Uterus (tissue), 4 donors: ENCODE data around the gene UXS1. TPM values are rescaled to one million over a fixed set of nuclear protein-coding genes. Genes with fewer than 3 reads are reported as not detected.

ENCODE experiments used
- DNase-seq, 2 donors: peaks; one replicate each; pipeline ENCODE4 v3.0.0-alpha.2; 2019 to 2020
- H3K27ac ChIP-seq, 2 donors: fragments of 200-600 bp; sonication (generic); 1 replicate in 1 of 2; 2 replicates in 1 of 2; pipeline ENCODE4 v1.5.1; 2016 to 2018
- H3K27me3 ChIP-seq, 2 donors: fragments of 200-600 bp; sonication (generic); one replicate each; pipeline ENCODE4 v1.5.1; 2018 to 2019; ENCODE audit warnings: control low read depth in 1 of 2
- H3K36me3 ChIP-seq, 2 donors: fragments of 200-600 bp; sonication (generic); one replicate each; pipeline ENCODE4 v1.5.1; 2019; ENCODE audit warnings: control low read depth in 1 of 2
- H3K4me1 ChIP-seq, 2 donors: fragments of 200-600 bp; sonication (generic); one replicate each; pipeline ENCODE4 v1.5.1; 2018 to 2019; ENCODE audit warnings: control low read depth in 1 of 2
- H3K4me3 ChIP-seq, 2 donors: fragments of 200-600 bp; sonication (generic); 1 replicate in 1 of 2; 2 replicates in 1 of 2; pipeline ENCODE4 v1.5.1; 2018 to 2019; ENCODE audit warnings: mild to moderate bottlenecking in 1 of 2
- H3K9me3 ChIP-seq, 2 donors: fragments of 200-600 bp; sonication (generic); one replicate each; pipeline ENCODE4 v1.5.1; 2019; ENCODE audit warnings: control low read depth in 1 of 2
- POLR2A ChIP-seq, 2 donors: fragments of 450-650 bp; IDR thresholded peaks; one replicate each; pipeline ENCODE4 v1.6.1; 2016; ENCODE audit warnings: antibody characterized with exemption in 2 of 2, mild to moderate bottlenecking in 1 of 2, moderate library complexity in 1 of 2
- intact Hi-C: fragments of 100-400 bp; cut with DNase I; formaldehyde crosslinking; loops from one replicate; pipeline ENCODE4 v1.15.1; 2023; ENCODE audit warnings: low total_unique reads
- total RNA-seq, 4 donors: library from RNA; depleted of rRNA in 3 of 4; stranded (reverse); fragments of >200 nt in 3 of 4; gene quantifications; one replicate each; pipeline versions ENCODE4 v1.1.0 to v1.2.4, GENCODE V29; 2014 to 2023
- TF ChIP-seq, protein P1 (sequence below), 4 experiments: fragments of 200-600 bp in 2 of 4; fragments of 450-650 bp in 2 of 4; sonication (generic) in 2 of 4; IDR thresholded peaks; one replicate each; pipeline ENCODE4 v1.5.1; 2016 to 2019; ENCODE audit warnings: antibody characterized with exemption in 4 of 4, mild to moderate bottlenecking in 2 of 4, moderate library complexity in 1 of 4
- donor health status: DM: yes; HTN: yes; CAD: no.

The UXS1 gene
- total RNA-seq, 4 donors from 2014 or later = 26.2 to 103 (median 74.8) TPM

DNA sequence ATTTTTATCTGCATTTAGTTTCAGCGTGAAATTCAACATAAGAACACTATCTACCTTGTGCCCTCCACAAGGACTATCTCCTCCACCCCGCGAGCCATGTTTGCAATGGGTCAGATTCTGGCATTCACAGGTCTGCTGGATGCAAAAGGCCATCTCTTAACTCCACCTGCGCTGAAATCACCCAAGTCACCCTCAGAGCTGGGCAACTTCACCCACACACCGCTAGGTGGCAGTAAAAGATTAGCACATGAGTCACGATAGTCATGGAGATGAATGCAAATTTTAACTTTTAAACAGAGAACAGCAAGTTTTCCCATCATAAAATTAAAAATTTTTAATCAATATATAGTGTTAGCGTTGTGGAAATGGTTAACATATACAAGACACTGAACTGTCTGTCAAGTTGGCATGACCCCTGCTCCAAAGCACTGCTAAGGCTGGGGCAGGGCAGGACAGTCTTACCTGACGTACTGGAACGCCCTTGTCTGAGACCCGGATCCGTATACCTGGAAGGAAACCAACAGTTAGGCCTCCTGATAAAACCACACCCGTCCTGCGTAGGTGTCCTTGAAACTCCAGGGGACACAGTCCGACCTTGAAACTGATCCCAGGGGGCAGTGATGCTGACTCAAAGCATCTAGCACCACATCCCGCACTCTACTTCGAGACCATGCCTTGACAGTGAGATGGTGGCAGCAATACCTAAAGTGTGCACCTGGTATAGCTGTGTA lies 89.6 kb downstream of the UXS1 start:
- DNase-seq = peak in 1 of 2 donors; percentile 58
- Histone ChIP-seq H3K4me1 (no peaks in the 10 kb centered on the region), H3K27me3 (no peaks in the 10 kb centered on the region), H3K36me3 (no peaks in the 10 kb centered on the region), H3K9me3 (no peaks in the 10 kb centered on the region), H3K27ac (no peak overlapping the region), H3K4me3 (no peak overlapping the region)
- intact Hi-C loops = loop anchor here (10.0 kb wide), 2 partner anchors 440 to 480 kb away; no protein-coding TSS in a partner anchor
- TF ChIP-seq, protein P1, sequence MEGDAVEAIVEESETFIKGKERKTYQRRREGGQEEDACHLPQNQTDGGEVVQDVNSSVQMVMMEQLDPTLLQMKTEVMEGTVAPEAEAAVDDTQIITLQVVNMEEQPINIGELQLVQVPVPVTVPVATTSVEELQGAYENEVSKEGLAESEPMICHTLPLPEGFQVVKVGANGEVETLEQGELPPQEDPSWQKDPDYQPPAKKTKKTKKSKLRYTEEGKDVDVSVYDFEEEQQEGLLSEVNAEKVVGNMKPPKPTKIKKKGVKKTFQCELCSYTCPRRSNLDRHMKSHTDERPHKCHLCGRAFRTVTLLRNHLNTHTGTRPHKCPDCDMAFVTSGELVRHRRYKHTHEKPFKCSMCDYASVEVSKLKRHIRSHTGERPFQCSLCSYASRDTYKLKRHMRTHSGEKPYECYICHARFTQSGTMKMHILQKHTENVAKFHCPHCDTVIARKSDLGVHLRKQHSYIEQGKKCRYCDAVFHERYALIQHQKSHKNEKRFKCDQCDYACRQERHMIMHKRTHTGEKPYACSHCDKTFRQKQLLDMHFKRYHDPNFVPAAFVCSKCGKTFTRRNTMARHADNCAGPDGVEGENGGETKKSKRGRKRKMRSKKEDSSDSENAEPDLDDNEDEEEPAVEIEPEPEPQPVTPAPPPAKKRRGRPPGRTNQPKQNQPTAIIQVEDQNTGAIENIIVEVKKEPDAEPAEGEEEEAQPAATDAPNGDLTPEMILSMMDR (IDR thresholded peaks at IDR 0.05) = peak; percentile 85 to 96 (median 87)
- no peak for TF ChIP-seq POLR2A (IDR thresholded peaks at IDR 0.05)

DNA sequence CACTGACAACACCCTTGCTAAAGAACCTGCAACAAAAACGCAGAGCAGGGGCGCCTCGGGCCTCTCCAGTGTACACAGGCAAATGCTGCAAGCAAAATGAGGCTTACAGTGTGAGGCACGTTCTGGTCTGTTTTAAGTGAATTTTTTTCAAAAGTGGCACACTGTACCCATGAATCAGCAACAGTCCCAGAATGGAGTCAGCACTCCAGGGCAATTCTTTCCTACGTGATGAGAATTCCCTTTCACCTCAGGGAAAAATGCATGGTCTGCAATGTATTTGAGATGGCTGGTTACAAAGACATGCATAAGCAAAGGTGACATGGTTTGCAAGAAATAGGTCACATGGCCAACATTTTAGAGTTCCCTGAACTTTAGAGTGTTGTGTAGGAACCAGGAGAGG lies 94.4 kb downstream of the UXS1 start:
- H3K36me3 ChIP-seq = no peaks in the 10 kb centered on the region

DNA sequence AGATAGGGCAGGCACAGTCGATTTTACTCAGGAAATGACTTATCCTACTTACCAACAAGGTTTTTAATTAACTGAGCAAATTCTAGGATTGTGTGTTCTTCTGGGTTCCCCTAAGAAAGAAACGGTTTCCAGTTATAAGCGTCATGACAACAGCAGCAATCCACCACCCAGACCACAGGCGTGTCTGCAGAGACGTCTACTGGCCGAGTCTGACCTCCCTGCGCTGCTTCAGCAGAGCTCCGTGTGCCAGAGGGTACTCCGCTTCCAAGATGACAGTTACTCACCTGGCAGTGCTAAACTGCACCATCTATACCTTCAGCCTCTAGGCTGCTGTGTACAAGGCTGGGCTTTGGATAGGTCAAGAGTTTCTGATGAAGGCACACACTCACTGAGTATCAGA lies 95.4 kb downstream of the UXS1 start:
- intact Hi-C loops = no loop called here

More for the DNA sequence above, 94.4 kb downstream of the UXS1 start:
- TF ChIP-seq, protein P1 (IDR thresholded peaks at IDR 0.05) = no peak
- TF ChIP-seq POLR2A (IDR thresholded peaks at IDR 0.05) = no peak
- intact Hi-C loops = loop anchor here (10.0 kb wide), 2 partner anchors 445 to 485 kb away; no protein-coding TSS in a partner anchor
- DNase-seq = no peak
- Histone ChIP-seq H3K27me3 (no peaks in the 10 kb centered on the region), H3K27ac (no peak overlapping the region), H3K9me3 (no peaks in the 10 kb centered on the region), H3K4me3 (no peak overlapping the region), H3K4me1 (no peaks in the 10 kb centered on the region)

DNA sequence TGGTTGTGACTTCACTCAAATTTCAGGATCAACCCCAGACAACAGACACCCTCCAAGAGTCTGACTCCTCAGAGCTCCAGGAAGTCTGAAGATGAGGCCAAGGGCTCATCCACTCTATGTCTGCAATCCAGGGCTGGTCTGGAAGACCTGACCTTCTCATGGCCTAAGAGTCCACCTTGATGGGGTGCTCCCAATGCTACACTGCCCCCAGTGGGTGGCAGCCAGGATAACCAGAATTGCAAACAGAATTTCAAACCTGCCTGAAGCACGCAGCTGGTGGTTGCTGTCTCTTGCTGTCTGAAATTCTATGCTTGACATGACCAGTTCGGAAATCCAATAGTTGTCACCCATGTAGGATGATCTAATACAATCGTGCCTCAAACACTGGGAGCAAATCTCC lies 96.0 kb downstream of the UXS1 start:
- Histone ChIP-seq H3K27me3 (no peaks in the 10 kb centered on the region), H3K36me3 (no peaks in the 10 kb centered on the region), H3K9me3 (no peaks in the 10 kb centered on the region), H3K4me1 (no peaks in the 10 kb centered on the region), H3K27ac (no peak overlapping the region), H3K4me3 (no peak overlapping the region)
- intact Hi-C loops = no loop called here
- TF ChIP-seq, protein P1 (IDR thresholded peaks at IDR 0.05) = no peak
- TF ChIP-seq POLR2A (IDR thresholded peaks at IDR 0.05) = no peak
- no peak for DNase-seq

More for the DNA sequence above, 95.4 kb downstream of the UXS1 start:
- Histone ChIP-seq H3K36me3 (no peaks in the 10 kb centered on the region), H3K27ac (no peak overlapping the region), H3K4me1 (no peaks in the 10 kb centered on the region), H3K4me3 (no peak overlapping the region), H3K9me3 (no peaks in the 10 kb centered on the region), H3K27me3 (no peaks in the 10 kb centered on the region)
- DNase-seq = no peak
- TF ChIP-seq POLR2A (IDR thresholded peaks at IDR 0.05) = no peak
- TF ChIP-seq, protein P1 (IDR thresholded peaks at IDR 0.05) = no peak
